Measurements from ENCODE around the gene CEP55.
"Not testable (repeated sequence)": the region's sequence is repeated elsewhere in the genome, so short reads cannot be mapped to it uniquely, and the experiment has no call there.

CEP55 gene

GRCh38 chr10:93496322-93497041, at the start of gene CEP55:
Gene CEP55, plus strand, starts transcription at chr10:93496612. Its CDS starts 3,440 bp downstream, at chr10:93500052.
- peak; percentile 94 for DNase-seq (ENCODE audit: low read depth)

DNA sequence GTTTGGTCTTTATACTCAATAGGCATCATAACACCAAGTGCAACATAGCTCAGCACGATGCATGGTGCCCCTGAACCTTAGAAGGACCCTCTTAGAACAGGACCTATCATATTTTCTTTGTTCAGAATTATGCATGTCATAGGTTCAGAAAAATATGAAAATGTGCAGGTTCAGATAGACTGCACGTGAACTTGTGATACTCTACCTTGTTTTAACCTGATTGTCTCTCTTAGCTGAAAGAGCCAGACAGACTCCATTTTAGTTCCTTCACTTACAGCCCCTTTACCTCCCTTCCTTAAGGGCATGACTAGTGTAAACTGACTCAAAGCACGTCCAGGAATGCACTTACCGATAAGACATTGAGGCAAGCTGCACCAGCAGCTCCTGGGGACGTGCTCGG, 49.4 kb upstream of the CEP55 start:
- no peak for DNase-seq (ENCODE audit: low read depth)

GRCh38 chr10:93447970-93448369, 48.4 kb upstream of the CEP55 start:
- DNase-seq (ENCODE audit: low read depth), result no peak

DNA sequence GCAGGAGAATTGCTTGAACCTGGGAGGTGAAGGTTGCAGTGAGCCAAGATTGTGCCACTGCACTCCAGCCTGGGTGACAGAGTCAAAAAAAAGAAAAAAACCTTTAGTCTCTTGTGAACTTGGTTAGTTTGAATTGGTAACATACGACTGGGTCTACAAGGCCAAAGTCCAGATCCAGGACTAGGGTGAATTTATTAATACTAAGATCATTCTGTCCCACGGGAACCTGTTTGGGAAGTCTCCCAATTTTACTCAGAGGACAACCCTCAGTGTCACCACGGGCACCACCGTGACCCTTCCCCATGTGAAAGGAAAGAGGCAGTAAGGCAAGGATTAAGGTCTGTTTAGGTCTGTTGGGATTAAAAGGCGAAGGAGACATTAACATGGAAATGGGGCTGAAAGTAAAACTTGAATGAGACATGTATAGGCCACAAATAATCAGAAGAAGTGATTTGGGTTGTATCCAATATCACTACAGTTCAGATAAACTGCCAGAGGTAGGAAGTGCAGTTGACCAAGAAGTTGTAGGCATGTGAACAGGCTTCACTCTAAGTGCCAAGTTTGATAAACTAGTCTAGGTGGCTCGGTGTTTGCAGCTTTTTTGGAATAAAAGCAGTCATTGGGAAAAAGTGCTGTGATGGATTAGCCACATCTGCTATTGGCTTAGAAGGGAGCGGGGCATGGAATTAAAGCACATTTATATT, 45.0 kb upstream of the CEP55 start:
- DNase-seq (ENCODE audit: low read depth), result no peak

DNA sequence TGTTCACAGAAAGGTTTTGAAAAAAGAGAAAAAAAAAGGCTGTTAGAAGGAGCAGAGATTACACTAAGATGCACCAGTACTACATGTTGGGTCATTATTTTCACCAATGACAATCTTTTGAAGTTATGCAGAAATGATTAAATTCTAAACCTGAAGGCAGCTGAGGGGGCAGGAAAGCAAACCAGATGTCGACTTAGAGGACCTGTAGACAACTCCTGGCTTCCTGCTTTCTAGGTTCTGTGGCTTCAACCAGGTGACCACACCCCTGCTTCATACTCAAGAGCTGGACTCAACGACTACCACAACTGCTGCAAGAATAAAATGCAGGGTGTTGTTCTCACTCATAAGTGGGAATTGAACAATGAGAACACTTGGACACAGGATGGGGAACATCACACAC, 44.3 kb upstream of the CEP55 start:
- no peak for DNase-seq (ENCODE audit: low read depth)

GRCh38 chr10:93454146-93454545, 42.3 kb upstream of the CEP55 start:
- DNase-seq (ENCODE audit: low read depth), result no peak

DNA sequence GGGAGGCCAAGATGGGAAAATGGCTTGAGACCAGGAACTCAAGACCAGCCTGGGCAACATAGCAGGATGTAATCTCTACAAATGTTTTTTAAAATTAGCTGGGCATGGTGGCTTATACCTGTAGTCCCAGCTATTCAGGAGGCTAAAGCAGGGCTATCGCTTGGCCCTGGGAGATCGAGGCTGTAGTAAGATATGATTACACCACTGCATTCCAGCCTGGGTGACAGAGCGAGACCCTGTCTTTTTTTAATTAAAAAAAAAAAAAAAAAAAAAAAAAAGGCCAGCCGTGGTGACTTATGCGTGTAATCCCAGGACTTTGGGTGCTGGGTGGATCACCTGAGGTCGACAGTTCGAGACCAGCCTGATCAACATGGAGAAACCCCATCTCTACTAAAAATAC, 41.7 kb upstream of the CEP55 start:
- no peak for DNase-seq (ENCODE audit: low read depth)

DNA sequence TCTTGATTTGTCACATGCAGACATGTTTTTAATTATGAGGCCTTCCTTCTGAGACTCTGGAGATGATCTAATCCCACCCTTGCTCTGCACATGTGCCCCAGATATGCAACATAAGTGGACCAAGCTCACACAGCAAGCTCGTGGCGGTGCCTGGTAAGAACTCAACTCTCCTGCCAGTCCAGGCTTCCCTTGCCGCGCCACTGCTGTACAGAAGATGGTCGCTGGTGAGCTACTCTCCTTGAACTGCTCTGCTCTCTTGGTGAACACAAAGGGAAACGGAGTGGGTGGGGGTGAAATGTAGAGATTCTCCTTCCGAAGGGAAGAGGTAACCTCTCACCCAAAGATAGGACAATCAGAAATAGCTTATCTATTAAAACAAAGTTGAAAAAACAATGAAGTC, 39.9 kb upstream of the CEP55 start:
- DNase-seq (ENCODE audit: low read depth), result peak; percentile 51

DNA sequence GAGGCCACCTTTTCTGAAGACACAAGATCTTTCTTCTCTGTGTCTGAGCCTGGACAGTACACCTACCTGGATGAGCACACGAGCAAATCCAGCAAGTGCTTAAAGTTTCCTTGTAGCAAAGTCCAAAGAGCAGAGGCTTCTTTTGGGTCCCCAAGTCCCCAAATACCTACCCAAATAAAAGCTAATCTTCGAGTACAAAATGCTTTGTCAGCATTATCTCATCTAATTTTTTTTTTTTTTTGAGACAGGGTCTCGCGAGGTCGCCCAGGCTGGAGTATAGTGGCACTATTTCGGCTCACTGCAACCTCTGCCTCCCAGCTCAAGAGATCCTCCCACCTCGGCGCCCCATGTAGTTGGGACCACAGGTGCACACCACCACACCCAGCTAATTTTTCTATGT, 38.9 kb upstream of the CEP55 start:
- DNase-seq (ENCODE audit: low read depth), result no peak

GRCh38 chr10:93458821-93459257, 37.6 kb upstream of the CEP55 start:
- DNase-seq (ENCODE audit: low read depth), result peak; percentile 100

DNA sequence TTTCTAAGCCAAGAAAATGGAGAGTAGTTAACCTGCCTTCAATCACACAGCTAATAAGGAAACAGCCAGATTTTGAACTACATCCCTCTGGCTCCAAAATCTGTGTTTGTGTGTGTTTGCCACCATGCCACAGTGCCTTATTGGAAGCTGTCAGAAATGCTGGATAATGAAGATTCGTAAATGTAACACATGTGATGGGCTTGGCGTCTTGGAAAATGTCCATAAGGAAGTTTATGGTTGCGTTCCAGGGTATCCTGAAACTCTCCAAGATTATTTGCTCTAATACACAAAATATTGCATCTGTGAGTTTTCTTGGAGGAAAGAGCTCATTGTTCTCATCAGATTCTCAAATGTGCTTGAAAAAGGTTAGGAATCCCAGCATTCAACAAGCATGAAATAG, 36.9 kb upstream of the CEP55 start:
- no peak for DNase-seq (ENCODE audit: low read depth)

DNA sequence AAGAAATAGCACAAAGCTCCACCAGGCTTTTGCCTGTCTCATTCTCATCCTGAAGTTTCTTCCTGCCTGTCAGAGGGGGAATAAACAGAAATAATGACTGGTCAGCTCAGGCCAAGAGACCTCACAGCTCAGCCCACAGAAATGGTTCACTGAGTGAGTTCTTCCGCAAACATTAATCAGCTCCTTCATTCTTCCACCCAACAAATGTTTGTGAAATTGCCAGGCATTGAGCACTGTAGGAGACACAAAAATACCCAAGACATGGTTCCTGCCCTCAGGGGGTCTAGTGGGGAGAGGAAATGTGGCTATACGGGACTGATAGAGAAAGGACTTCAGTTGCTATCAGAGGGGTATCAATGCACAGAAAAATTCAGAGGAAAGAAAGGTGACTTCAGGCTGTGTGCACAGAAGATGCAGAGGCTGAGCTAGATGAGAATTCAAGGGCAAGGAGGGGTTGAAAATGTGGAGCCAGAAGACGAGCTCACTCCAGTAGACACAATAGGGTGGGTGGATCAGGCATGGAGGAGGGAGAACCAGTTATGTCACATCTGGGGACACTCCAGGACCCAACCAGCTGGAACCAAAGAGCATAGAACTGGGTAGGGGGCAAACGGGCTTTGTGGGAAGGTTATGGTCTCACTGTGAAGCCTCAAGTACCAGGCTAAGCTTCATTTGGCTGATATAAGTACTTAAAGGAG, 35.2 kb upstream of the CEP55 start:
- DNase-seq (ENCODE audit: low read depth), result peak; percentile 90

DNA sequence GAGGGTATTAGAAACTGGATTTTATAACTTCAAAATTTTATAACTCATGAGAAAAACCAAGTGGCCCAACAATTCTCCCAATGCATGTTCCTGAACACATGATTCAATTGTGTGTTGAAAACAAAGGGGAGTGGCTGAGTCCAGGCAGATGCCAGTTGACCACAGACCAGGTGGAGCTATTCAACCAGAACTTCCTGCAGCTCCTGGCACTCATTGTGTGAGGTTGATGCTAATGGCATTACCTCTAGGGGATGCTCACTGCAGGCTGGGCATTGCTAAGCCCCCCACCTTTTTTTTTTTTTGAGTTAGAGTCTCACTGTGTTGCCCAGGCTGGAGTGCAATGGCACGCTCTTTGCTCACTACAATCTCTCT, 34.6 kb upstream of the CEP55 start:
- DNase-seq (ENCODE audit: low read depth), result peak; percentile 48

GRCh38 chr10:93462371-93462770, 34.0 kb upstream of the CEP55 start:
- no peak for DNase-seq (ENCODE audit: low read depth)

DNA sequence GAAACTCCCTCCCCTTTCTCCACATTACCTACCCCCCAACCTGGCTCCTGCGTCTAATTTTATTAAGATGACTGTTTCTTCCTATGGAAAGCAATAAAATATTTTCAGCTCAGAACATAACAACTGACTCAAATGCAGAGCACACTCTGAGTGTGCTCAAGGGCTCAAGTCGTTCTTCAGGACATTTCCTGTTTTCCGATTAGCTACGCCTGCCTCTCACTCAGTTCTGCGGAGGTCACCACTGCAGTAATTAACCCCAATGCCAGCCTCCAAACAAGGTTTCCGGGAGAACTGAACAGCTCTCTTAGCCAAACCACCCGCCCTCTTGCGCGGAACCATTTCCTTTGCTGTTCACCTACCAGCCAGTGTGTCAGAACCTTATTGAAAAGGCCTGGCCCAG, 33.5 kb upstream of the CEP55 start:
- peak; percentile 85 for DNase-seq (ENCODE audit: low read depth)

- peak; percentile 82 for DNase-seq (ENCODE audit: low read depth)
Observed at GRCh38 chr10:93463723-93464476, 32.5 kb upstream of the CEP55 start.

DNA sequence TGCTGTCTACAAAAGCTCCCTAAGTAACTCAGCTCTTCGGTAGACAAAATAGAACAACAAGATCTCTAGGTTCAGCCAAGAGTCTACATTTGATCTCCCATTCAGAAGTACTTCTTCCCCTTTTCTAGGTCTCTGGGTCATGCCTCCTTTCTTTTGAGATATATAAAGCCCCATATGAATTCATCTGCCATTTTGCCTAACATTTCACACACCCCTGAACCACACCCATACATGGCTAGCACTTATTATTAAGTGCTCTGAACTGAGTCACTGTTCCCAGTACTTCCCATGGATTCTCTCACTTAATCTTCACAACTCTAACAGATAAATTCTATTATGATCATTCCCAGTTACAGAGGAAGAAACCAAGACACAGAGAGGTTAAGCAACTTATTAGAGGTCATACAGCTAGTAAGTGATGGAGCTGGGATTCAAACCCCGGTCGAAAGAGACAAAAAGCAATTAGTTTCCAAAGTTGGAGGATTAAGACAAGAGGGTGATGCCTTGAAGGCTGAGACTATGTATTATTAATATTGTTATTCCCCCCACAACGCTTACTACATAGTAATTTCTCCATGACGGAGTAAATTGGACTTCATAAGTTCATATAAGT, 31.5 kb upstream of the CEP55 start:
- peak; percentile 59 for DNase-seq (ENCODE audit: low read depth)

DNA sequence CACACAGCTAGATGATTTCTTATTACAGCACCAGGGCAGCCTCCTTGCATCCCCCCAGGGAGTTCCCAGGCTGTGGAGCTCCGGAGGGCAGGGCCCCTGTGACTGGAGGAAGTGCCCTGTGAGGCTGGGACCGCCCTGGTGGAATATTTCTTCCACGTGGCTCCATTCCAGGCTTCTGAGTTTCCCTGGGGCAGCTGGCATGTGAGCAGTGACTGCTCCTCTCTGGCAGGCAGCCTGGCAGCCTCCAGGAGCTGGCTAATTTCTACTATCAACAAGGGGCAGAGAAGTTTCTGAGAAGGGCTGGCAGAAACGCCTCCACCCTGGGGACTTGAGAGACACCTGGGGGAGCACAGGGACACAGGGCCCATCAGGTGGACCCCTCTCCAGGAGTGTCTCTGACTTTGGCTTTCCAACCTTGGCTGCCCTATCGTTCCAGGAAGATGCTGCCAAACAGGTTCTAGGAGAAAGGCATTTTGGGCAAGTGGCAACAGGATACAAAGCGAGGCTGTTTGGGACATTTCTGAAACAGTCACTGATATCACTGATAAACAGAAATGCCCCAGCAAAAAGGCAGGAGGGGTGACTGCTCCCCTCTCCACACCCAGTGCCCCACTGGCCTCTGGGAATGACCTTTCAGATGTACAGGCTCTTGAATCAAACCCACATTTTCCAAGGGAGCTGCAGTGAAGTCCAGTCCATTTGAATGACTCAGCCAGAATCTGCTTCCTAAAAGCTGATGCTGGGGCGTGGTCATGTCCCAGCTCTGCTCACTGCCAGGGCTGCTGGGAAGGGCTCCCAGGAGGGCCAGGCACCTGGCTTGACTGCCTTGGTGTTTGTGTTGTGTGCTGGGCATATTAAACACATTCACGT, 30.4 kb upstream of the CEP55 start:
- DNase-seq (ENCODE audit: low read depth), result peak; percentile 99

GRCh38 chr10:93467635-93468034, 28.8 kb upstream of the CEP55 start:
- not testable (repeated sequence) for DNase-seq (ENCODE audit: low read depth)

GRCh38 chr10:93468461-93469213, 27.8 kb upstream of the CEP55 start:
- peak; percentile 98 for DNase-seq (ENCODE audit: low read depth)
